ENCODE data around the gene MCRS1.
"Not testable (repeated sequence)": the region's sequence is repeated elsewhere in the genome, so short reads cannot be mapped to it uniquely, and the experiment has no call there.

Gene MCRS1

GRCh38 chr12:49537752-49538509, 30.0 kb downstream of the MCRS1 start:
- peak; percentile 60 for DNase-seq (ENCODE audit: low spot score)
- TF ChIP-seq CTCF (IDR thresholded peaks at IDR 0.05; ENCODE audit: extremely low read depth, missing control alignments), result peak; percentile 10

DNA sequence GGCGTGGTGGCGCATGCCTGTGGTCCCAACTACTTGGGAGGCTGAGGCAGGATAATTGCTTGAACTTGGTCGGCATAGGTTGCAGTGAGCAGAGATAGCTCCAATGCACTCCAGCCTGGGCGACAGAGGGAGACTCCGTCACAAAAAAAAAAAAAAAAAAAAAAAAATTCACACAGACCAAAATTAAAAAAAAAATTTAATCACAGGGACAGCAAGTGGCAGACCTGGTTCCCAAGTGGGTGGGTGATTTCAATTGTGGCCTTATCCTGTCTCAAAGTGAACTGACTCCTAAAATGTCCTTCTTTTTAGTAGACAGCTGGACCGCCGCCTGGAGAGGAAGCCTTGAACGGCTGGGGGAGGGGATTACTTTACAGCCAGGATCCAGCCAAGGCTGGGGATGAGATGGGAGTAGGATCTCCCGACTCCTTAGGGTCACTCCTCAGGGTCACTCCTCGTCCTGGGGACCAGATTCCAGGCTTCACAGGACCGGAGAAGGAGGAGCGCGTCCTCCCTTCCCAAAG, 30.7 kb downstream of the MCRS1 start:
- DNase-seq (ENCODE audit: low spot score), result no peak
- TF ChIP-seq CTCF (IDR thresholded peaks at IDR 0.05; ENCODE audit: extremely low read depth, missing control alignments), result no peak

DNA sequence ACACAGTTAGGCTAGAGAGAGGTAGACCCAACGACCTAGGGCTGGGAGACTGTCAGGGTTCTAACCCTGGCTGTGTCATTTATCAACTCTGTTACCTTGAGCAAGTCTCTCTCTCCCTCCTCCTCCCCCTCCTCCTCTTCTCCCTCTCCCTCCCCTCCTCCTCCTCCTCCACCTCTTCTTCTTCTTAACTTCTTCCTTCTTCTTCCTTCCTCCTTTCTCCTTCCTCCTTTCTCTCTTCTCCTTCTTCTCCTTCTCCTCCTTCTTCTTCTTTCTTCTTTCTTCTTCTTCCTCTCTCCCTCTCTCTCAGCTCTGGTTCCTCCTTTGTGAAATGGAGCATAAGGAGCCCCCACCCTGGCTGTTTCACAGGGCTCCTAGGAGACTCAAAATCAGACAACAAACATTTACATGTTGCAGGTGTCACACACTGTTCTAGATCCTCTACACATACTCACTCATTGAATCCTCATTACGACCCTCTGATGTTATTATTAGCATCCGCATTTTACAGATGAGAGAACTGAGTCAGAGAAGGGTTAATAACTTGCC, 31.3 kb downstream of the MCRS1 start:
- no peak for TF ChIP-seq CTCF (IDR thresholded peaks at IDR 0.05; ENCODE audit: extremely low read depth, missing control alignments)
- DNase-seq (ENCODE audit: low spot score), result no peak

DNA sequence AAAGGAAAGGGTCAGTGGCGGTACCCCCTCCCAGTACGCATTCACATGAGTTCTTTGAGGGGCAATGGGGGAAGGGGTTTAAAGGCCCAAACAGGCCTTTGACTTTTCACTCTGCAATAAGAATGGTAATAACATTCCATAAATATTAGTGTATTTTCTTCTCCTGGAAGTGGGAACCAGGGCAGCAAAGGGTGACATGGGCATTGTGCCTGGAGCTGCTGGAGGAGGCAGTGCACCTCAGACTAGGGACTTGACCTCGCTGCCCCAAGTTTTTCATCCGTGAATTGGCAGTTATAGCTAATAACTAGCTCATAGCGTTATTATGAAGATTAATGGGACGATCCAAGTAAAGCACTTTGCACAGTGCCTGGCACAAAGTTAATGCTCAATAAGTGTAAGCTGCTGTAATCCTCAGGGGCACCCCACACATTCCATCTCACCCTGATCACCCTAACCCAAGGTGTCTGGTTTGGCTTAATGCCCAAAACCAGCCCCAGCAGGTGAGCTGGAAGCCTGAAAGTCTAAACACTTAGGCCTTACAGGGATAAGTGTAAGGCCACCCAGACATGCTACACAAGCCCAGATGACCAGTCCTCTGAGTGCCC, 31.9 kb downstream of the MCRS1 start:
- DNase-seq (ENCODE audit: low spot score), result no peak
- no peak for TF ChIP-seq CTCF (IDR thresholded peaks at IDR 0.05; ENCODE audit: extremely low read depth, missing control alignments)

- no peak for TF ChIP-seq CTCF (IDR thresholded peaks at IDR 0.05; ENCODE audit: extremely low read depth, missing control alignments)
- no peak for DNase-seq (ENCODE audit: low spot score)
Measured at GRCh38 chr12:49534731-49535278, 33.1 kb downstream of the MCRS1 start.

- not testable (repeated sequence) for DNase-seq (ENCODE audit: low spot score)
Measured at GRCh38 chr12:49534122-49534521, 33.8 kb downstream of the MCRS1 start.

GRCh38 chr12:49533331-49533730, 34.6 kb downstream of the MCRS1 start:
- DNase-seq (ENCODE audit: low spot score), result no peak
- no peak for TF ChIP-seq CTCF (IDR thresholded peaks at IDR 0.05; ENCODE audit: extremely low read depth, missing control alignments)

All from GM20000 (cell line).